Tibial nerve (tissue), 4 donors: ENCODE data around the gene FREY1. TPM values are rescaled to one million over a fixed set of nuclear protein-coding genes. Genes with fewer than 3 reads are reported as not detected.
"Not testable (repeated sequence)": the region's sequence is repeated elsewhere in the genome, so short reads cannot be mapped to it uniquely, and the experiment has no call there.

Experiments used
- DNase-seq, 2 donors: peaks; one replicate each; pipeline ENCODE4 v3.0.0-alpha.2; 2019; ENCODE audit warnings: low spot score in 2 of 2
- H3K27ac ChIP-seq, 4 donors: fragments of 200-600 bp; sonication (generic) in 3 of 4; one replicate each; pipeline ENCODE4 v1.5.1; 2017 to 2019; ENCODE audit warnings: mild to moderate bottlenecking in 1 of 4
- H3K27me3 ChIP-seq, 2 donors: fragments of 200-600 bp; sonication (generic) in 1 of 2; one replicate each; pipeline versions ENCODE4 v1.5.1 to v1.6.0; 2017 to 2019
- H3K36me3 ChIP-seq, 3 donors: fragments of 200-600 bp; sonication (generic); one replicate each; pipeline ENCODE4 v1.5.1; 2018 to 2019
- H3K4me1 ChIP-seq, 4 donors: fragments of 200-600 bp; sonication (generic) in 3 of 4; one replicate each; pipeline ENCODE4 v1.5.1; 2017 to 2019
- H3K4me3 ChIP-seq, 4 donors: fragments of 200-600 bp; sonication (generic) in 3 of 4; one replicate each; pipeline ENCODE4 v1.5.1; 2017 to 2019; ENCODE audit warnings: mild to moderate bottlenecking in 1 of 4, moderate library complexity in 1 of 4
- H3K9me3 ChIP-seq, 4 donors: fragments of 200-600 bp; sonication (generic) in 3 of 4; one replicate each; pipeline ENCODE4 v1.5.1; 2017 to 2019
- CTCF ChIP-seq, 5 experiments: fragments of 200-600 bp in 3 of 5; fragments of 450-650 bp in 2 of 5; sonication (generic) in 3 of 5; IDR thresholded peaks; one replicate each; pipeline ENCODE4 v1.5.1; 2016 to 2019; ENCODE audit warnings: antibody characterized with exemption in 5 of 5, mild to moderate bottlenecking in 3 of 5, moderate library complexity in 2 of 5
- EP300 ChIP-seq, 2 donors: sonication (generic); formaldehyde crosslinking; IDR thresholded peaks; one replicate each; pipeline ENCODE4 v1.6.1; 2017; ENCODE audit warnings: antibody characterized with exemption in 2 of 2, mild to moderate bottlenecking in 1 of 2
- POLR2A ChIP-seq, 2 donors: fragments of 450-650 bp; IDR thresholded peaks; one replicate each; pipeline ENCODE4 v1.6.1; 2017; ENCODE audit warnings: antibody characterized with exemption in 2 of 2, mild to moderate bottlenecking in 2 of 2, moderate library complexity in 2 of 2
- WGBS, 2 donors: methylation state at CpG; one replicate each; pipeline ENCODE4 v1.1.5; 2018; 5-methylcytosine and 5-hydroxymethylcytosine counted together
- total RNA-seq, 4 donors: library from RNA; depleted of rRNA; stranded (reverse); fragments of >200 nt; gene quantifications; one replicate each; pipeline ENCODE4 v1.1.0, GENCODE V29; 2016

FREY1 gene
- total RNA-seq, 4 donors from 2014 or later = 1.0 to 7.2 TPM; not detected in 2

GRCh38 chr11:45900175-45900800, 6.8 kb downstream of the FREY1 start:
- Histone ChIP-seq H3K36me3 (peaks cover 0 to 34% (median 0%) of the 10 kb centered on the region in 3 donors), H3K27ac (peak overlapping the region; percentile 32 to 90 (median 74)), H3K4me1 (peaks cover 0 to 48% (median 17%) of the 10 kb centered on the region in 4 donors), H3K4me3 (peak overlapping the region; percentile 42 to 67 (median 57))
- TF ChIP-seq EP300 (IDR thresholded peaks at IDR 0.05) = peak in 1 of 2 donors; percentile 1
- H3K9me3 ChIP-seq, H3K27me3 ChIP-seq, DNase-seq: not testable (repeated sequence)
- WGBS, 2 donors = 2 to 7% methylated on average over 14 to 25 of the region's 59 CpGs

- DNase-seq = peak; percentile 72 to 78
- Histone ChIP-seq H3K4me3 (peak overlapping the region; percentile 26 to 67 (median 52)), H3K4me1 (peaks cover 0 to 48% (median 17%) of the 10 kb centered on the region in 4 donors), H3K27me3 (no peaks in the 10 kb centered on the region), H3K9me3 (no peaks in the 10 kb centered on the region), H3K27ac (peak overlapping the region; percentile 65 to 90 (median 75)), H3K36me3 (peaks cover 0 to 27% (median 0%) of the 10 kb centered on the region in 3 donors)
- WGBS, 2 donors = 2% methylated on average over 22 to 26 of the region's 62 CpGs
- TF ChIP-seq EP300 (IDR thresholded peaks at IDR 0.05) (peak in 1 of 2 donors; percentile 59), POLR2A (IDR thresholded peaks at IDR 0.05) (peak in 1 of 2 donors; percentile 63), CTCF (IDR thresholded peaks at IDR 0.05) (peak in 1 of 5 experiments; percentile 24)
Measured at GRCh38 chr11:45899448-45900174, 7.5 kb downstream of the FREY1 start.

GRCh38 chr11:45899086-45899447, 8.0 kb downstream of the FREY1 start:
- DNase-seq = no peak
- H3K4me1 ChIP-seq = peaks cover 0 to 48% (median 17%) of the 10 kb centered on the region in 4 donors
- H3K9me3 ChIP-seq = no peaks in the 10 kb centered on the region
- no peaks in the 10 kb centered on the region for H3K27me3 ChIP-seq
- WGBS, 2 donors = 10 to 13% methylated on average over 3 of the region's 3 CpGs
- H3K4me3 ChIP-seq = peak overlapping the region; percentile 26 to 67 (median 52)
- H3K36me3 ChIP-seq = peaks cover 0 to 22% (median 0%) of the 10 kb centered on the region in 3 donors
- H3K27ac ChIP-seq = peak overlapping the region; percentile 65 to 90 (median 75)
- no peak for TF ChIP-seq EP300 (IDR thresholded peaks at IDR 0.05)
- no peak for TF ChIP-seq POLR2A (IDR thresholded peaks at IDR 0.05)
- no peak for TF ChIP-seq CTCF (IDR thresholded peaks at IDR 0.05)

- Histone ChIP-seq H3K4me3 (no peak overlapping the region), H3K4me1 (peaks cover 0 to 51% (median 17%) of the 10 kb centered on the region in 4 donors), H3K27me3 (no peaks in the 10 kb centered on the region), H3K36me3 (peaks cover 0 to 7% (median 0%) of the 10 kb centered on the region in 3 donors), H3K9me3 (no peaks in the 10 kb centered on the region), H3K27ac (peak overlapping the region in 2 of 4 donors; percentile 33 to 90)
- WGBS, 2 donors = 84 to 92% methylated on average over 3 to 6 of the region's 6 CpGs
- TF ChIP-seq EP300 (IDR thresholded peaks at IDR 0.05) (no peak), CTCF (IDR thresholded peaks at IDR 0.05) (no peak)
- no peak for DNase-seq
Measured at GRCh38 chr11:45897556-45897955, 9.5 kb downstream of the FREY1 start.

GRCh38 chr11:45896422-45896984, 10.6 kb downstream of the FREY1 start:
- Histone ChIP-seq H3K4me1 (peaks cover 0 to 54% (median 17%) of the 10 kb centered on the region in 4 donors), H3K27me3 (no peaks in the 10 kb centered on the region), H3K27ac (peak overlapping the region in 2 of 4 donors; percentile 70 to 90), H3K9me3 (no peaks in the 10 kb centered on the region), H3K4me3 (no peak overlapping the region), H3K36me3 (no peaks in the 10 kb centered on the region)
- TF ChIP-seq CTCF (IDR thresholded peaks at IDR 0.05) (no peak), POLR2A (IDR thresholded peaks at IDR 0.05) (no peak), EP300 (IDR thresholded peaks at IDR 0.05) (no peak)
- no peak for DNase-seq
- 10 to 24% methylated on average over 4 to 13 of the region's 19 CpGs for WGBS, 2 donors
